Hindlimb muscle (tissue), 1 donor: ENCODE measurements around the gene SAMHD1. TPM values are rescaled to one million over a fixed set of nuclear protein-coding genes. Genes with fewer than 3 reads are reported as not detected.
"Not testable (repeated sequence)": the region's sequence is repeated elsewhere in the genome, so short reads cannot be mapped to it uniquely, and the experiment has no call there.

Experiments used
- DNase-seq: peaks from one replicate; pipeline ENCODE4 v3.0.0-alpha.2; 2013
- polyA plus RNA-seq: library from polyadenylated mRNA; unstranded; fragments of 120-200 nt; gene quantifications from one replicate; pipeline ENCODE4 v1.2.1, GENCODE V29; 2013; ENCODE audit not compliant: insufficient read length

Gene SAMHD1
- 22.2 TPM for polyA plus RNA-seq

DNA sequence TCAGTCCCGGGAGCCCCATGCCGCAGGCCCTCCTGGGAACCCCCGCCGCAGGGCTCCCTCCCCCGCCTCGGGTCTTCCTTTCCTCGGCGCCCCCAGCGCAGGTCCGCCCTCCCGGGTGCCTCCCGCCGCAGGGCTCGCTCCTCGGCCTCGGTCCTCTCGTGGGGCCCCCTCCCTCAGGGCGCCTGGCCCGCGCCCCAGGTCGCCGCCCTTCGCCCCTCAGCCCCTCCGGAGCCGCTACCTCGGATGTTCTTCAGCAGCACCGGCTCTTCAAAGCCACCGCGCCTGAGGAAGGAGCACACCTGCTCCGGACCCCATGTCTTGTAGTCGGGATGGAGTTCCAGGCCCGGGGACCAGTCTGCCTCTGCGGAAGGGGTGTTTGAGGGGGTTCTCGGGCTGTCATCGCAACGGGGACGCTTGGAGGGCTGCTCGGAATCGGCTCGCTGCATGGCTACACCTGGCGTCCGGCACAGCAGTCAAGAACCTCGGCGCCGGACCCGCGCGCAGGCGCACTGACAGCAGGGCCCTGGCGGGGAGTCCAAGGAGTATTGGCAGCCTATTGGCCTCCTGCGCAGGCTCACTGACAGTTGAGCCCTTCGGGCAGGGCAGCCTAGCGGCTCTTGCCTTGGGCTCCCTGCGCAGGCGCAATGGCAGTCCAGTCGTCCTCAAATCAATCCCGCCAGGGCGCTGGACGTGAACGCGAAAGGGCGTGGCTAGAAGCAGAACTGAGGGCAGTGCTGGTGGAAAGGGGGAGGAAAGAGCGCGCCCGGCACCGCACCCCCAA lies at the start of gene SAMHD1:
SAMHD1 (minus strand) TSS at position 511 of the 781 bp plus-strand sequence; CDS start at position 446, 65 bp downstream.
- DNase-seq, result peak; percentile 94

DNA sequence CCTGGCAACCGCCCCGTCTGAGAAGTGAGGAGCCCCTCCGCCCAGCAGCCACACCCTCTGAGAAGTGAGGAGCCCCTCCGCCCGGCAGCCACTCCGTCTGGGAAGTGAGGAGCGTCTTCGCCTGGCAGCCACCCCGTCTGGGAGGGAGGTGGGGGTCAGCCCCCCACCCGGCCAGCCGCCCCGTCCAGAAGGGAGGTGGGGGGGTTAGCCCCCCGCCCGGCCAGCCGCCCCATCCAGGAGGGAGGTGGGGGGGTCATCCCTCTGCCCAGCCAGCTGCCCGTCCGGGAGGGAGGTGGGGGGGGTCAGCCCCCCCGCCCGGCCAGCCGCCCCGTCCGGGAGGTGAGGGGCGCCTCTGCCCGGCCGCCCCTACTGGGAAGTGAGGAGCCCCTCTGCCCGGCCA lies 48.7 kb upstream of the SAMHD1 start:
- not testable (repeated sequence) for DNase-seq

DNA sequence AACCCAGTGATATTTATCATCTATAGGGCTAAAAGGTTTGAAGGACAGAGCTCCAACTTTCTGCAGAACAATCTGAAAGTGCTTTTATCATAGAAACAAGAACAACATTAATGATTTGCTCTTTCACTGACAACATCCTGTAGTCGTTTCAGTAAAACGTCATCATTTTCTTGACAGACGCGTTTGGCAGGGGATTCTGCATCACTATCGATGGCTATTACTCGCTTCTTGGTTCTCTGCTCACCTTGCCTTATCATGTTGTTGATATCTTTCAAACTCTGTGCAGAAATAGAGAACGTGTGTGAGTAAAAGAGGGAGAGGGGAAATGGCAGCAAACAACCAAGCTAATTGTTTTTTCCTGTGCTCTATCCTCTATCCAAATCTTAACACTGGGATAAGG lies 47.1 kb upstream of the SAMHD1 start:
- DNase-seq, result no peak

DNA sequence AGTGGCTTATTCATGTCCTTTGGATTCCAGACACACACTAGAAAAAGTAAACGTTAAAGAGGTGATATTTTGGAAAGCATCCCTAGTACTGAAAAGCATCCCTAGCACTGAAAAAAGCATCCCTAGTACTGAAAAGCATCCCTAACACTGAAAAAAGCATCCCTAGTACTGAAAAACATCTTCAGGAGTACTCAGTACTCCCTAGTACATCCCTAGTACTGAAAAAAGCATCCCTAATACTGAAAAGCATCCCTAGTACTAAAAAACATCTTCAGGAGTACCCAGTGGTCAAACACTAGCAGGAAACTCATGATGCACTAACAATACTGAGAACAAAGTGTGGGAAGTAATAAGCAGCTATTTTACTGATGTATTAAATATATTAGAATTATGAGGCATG lies 45.6 kb upstream of the SAMHD1 start:
- DNase-seq, result no peak

DNA sequence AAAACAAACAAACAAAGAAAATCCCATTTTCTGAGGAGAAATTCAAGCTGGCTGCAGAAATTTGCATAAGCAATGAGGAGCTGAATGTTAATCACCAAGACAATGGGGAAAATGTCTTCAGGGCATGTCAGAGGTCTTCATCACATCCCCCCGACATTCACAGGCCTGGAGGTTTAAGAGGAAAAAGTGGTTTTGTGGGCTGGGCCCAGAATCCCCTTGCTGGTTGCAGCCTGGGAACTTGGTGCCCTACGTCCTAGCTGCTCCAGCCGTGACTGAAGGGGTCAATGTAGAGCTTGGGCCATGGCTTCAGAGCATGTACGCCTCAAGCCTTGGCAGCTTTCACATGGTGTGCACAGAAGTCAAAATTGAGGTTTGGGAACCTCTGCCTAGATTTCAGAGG lies 42.7 kb upstream of the SAMHD1 start:
- not testable (repeated sequence) for DNase-seq

DNA sequence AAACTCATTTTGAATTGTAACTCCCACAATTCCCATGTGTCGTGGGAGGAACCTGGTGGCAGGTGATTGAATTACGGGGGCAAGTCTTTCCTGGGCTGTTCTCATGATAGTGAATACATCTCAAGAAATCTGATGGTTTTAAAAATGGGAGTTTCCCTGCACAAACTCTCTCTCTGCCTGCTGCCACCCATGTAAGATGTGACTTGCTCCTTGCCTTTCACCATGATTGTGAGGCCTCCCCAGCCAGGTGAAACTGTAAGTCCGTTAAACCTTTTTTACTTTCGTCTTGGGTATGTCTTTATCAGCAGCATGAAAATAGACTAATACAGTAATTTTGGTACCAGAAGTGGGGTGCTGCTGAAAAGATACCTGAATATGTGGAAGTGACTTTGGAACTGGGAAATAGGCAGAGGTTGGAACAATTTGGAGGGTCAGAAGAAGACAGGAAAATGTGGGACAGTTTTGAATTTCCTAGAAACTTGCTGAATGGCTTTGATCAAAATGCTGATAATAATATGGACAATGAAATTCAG lies 41.4 kb upstream of the SAMHD1 start:
- no peak for DNase-seq

DNA sequence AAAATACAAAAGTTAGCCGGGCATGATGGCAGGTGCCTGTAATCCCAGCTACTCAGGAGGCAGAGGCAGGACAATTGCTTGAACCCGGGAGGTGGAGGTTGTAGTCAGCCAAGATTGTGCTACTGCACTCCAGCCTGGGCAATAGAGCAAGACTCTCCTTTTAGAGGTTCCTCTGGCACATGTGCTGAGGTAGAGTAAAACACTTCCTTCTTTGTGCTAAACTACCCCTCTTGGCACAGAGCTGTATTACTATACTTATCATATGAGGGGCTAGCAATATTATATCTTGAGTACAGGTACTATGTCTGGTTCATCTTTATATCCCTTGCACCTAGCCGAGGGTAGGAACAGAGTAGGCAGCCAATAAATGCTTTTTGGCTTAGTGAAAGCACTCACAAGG lies 40.2 kb upstream of the SAMHD1 start:
- no peak for DNase-seq

DNA sequence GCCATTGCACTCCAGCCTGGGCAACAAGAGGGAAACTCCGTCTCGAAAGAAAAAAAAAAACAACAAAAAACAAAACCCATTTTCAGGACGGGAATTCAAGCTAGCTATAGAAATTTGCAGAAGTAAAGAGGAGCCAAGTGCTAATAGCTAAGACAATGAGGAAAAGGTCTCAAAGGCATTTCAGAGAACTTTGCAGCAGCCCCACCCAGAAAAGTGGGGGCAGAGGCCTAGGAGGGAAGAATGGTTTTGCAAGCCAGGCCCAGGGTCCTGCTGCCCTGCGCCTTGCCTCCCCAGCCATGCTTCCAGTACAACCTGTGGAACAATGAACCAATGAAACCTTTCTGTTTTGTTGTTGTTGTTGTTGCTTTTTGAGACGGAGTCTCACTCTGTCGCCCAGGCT lies 38.3 kb upstream of the SAMHD1 start:
- no peak for DNase-seq

DNA sequence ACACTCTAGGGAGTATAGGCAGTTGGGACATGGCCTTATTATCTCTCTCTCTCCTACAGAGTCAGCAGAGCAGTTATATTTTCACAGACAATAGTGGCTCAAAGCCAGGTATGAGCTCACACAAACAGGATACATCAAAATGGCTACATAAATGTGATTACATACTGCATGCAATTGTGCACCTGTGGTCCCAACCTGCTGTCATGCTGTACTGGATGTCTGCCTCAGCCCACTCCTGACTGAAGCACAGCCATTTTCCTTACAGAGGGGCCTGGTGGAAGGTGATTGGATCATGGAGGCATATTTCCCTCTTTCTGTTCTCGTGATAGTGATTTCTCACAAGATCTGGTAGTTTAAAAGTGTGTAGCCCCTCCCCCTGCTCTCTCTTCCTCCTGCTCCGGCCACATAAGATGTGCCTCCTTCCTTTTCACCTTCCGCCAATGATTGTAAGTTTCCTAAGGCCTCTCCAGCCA lies 37.0 kb upstream of the SAMHD1 start:
- no peak for DNase-seq

DNA sequence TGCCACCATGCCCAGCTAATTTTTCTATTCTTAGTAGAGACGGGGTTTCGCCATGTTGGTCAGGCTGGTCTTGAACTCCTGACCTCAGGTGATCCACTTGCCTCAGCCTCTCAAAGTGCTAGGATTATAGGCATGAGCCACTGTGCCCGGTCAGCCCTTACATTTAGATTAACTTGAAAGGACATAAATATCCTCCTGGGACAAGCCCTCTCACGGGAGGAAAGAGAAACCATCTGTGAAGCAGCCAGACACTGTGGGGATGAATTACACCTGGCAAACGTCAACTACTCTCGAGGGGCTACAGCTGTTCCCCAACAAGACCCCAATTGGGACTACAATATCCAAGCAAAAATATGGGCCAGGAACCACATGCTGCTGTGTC lies 32.7 kb upstream of the SAMHD1 start:
- DNase-seq, result no peak

DNA sequence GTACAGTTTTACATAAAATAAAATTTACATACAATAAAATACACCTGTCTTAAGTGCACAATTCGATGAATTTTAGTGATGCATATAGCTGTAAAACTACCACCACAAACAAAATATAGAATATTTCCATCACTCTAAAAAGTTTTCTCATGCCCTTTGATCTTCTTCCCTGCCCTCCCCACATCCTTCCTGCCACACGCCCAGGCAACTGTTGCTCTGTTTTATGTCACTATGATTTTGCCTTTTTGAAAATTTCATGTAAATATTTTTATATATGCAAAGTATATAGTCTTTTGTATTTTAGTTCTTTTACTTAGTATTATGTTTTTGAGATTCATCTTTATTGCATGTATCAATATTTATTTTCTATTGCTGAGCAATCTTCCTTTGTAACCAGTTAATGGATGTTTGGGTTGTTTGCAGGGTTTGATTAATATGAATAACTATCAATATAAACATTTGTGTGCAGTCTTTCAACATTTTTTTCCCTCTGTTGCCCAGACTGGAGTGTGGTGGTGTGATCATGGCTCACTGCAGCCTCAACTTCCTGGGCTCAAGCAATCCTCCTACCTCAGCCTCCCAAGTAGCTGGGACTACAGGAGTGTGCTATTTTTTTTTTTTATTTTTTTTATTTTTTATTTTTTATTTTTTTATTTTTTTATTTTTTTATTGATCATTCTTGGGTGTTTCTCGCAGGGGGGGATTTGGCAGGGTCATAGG lies 23.8 kb upstream of the SAMHD1 start:
- DNase-seq, result no peak

DNA sequence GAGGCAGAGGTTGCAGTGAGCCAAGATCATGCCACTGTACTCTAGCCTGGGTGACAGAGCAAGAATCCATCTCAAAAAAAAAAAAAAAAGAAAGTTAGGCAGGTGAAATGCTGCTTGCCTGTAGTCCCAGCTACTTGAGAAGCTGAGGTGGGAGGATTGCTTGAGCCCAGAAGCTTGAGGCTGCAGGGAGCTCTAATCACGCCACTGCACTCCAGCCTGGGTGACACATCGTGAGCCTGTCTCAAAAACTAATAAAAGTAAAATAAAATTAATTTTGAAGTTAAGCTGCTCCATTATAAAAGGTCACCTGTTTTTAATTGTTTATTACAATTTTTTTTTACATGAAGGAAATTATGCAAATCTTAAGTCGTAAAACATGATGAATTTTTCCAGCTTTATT lies 23.2 kb upstream of the SAMHD1 start:
- no peak for DNase-seq

DNA sequence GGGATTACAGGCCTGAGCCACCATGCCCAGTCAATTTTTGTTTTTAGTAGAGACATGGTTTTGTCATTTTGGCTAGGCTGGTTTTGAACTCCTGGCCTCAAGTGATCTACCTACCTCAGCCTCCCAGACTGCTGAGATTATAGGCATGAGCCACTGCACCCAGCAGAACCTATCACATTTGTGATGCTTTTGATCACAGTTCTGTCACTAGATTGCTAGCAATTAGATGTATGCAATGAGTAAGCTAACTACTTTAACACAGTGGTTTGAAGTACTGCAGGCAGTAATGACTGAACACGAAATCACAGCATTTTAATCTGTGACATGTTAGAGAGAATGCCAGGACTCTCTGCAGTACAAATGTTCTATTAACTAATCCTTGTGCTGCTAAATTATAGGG lies 19.6 kb upstream of the SAMHD1 start:
- no peak for DNase-seq

DNA sequence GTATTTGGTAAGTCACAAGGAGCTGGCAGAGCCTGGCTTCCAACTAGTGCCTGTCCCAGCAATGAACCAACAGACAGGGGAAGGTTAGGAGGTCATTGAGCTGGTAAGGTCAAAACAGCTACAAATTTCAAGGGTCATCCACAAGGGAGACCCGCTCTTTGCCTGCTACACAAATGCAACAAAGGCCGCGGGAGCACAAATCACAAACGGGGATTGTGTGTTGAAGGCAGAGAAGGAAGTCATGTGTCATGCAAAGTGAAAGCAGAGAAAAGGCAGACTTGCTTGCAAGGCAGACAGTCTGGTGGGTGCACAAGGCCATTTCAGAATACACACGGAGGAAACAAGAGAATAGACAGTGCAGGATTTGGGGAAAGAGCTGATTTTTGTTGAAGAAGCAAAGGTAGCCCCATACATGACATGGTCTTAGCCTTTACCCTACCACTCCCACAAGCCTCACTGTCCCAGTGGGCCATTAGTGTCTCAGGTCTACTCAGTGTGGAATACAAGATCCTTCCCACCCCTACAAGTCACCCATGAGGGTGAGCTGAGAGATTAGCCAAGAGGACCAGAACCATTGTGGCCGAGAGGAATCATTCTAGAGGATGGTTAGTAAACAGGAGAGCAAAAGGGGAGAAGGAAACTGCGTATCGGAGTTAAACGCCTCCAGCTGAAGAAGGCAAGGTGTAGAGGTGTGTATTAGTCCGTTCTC lies 18.1 kb upstream of the SAMHD1 start:
- DNase-seq, result no peak

DNA sequence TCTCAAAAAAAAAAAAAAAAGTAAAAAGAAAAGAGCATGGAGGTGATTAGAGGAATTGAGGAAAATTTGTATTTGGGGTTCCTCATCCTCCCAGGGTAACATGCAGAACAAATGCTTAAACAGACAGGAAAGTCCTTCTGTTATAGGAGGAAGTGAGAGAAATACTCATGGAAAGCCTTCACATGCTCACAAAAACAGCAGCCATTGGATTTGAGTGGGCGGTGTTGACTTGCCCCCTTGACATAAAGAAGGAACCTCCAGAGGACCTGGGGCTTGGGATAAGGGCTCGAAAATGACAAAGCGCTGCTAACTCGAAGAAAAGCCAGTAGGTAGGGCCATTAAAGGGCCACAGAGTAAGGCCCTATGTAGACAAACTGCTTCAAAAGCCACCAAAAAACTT lies 17.5 kb upstream of the SAMHD1 start:
- DNase-seq, result no peak

DNA sequence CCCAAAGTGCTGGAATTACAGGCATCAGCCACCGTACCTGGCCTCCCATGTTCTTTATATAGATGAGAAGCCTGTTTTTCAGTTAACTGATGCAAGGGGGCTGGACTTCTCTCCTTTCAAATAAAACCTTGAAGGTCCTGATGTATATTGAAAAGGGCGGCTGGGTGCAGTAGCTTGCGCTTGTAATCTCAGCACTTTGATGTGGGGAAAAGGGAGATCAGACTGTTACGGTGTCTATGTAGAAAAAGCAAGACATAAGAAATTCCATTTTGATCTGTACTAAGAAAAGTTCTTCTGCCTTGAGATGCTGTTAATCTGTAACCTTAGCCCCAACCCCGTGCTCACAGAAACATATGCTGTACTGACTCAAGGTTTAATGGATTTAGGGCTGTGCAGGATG lies 16.1 kb upstream of the SAMHD1 start:
- no peak for DNase-seq

DNA sequence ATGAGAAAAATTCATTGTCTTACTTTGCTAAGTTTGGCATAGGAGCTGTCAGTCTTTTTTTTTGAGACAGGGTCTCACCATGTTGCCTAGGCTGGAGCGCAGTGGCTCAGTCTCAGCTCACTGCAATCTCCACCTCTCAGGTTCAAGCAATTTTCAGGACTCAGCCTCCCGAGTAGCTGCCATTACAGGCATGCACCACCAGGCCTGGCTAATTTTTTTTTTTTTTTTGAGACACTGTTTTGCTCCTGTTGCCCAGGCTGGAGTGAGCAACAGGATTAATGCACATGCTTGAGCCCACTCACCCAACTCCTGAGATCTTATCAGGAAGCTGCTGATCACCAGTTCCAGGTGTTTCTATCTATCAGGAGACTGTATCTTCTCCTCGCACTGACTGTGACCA lies 15.5 kb upstream of the SAMHD1 start:
- DNase-seq, result not testable (repeated sequence)

DNA sequence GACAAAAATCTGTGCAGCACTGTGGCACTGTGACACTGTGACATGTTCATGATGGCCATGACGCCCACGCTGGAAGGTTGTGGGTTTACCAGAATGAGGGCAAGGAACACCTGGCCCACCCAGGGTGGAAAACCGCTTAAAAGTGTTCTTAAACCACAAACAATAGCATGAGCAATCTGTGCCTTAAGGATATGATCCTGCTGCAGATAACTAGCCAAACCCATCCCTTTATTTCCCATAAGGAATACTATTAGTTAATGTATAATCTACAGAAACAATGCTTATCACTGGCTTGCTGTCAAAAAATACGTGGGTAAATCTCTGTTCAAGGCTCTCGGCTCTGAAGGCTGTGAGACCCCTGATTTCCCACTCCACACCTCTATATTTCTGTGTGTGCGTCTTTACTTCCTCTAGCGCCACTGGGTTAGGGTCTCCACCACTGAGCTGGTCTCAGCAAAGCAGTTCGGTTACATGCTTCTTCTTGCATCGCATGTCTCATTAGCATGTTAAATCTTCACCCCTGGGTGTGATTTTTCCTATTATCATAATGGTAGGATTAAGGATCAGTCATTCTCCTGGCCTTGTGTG lies 10.9 kb upstream of the SAMHD1 start:
- DNase-seq, result not testable (repeated sequence)

DNA sequence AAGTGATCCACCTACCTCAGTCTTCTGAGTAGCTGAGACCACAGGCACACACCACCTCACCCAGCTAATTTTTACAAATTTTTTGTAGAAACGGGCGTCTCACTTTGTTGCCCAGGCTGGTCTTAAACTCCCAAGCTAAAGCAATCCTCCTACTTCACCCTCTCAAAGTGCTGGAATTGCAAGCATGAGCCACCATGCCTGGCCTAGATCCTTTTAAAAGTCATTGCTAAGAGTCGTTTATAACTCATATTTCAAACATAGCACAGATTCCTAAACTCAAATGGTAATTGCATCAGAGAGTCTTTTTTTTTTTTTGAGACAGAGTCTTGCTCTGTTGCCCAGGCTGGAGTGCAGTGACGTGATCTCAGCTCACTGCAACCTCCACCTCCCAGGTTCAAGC lies 7.7 kb upstream of the SAMHD1 start:
- no peak for DNase-seq

DNA sequence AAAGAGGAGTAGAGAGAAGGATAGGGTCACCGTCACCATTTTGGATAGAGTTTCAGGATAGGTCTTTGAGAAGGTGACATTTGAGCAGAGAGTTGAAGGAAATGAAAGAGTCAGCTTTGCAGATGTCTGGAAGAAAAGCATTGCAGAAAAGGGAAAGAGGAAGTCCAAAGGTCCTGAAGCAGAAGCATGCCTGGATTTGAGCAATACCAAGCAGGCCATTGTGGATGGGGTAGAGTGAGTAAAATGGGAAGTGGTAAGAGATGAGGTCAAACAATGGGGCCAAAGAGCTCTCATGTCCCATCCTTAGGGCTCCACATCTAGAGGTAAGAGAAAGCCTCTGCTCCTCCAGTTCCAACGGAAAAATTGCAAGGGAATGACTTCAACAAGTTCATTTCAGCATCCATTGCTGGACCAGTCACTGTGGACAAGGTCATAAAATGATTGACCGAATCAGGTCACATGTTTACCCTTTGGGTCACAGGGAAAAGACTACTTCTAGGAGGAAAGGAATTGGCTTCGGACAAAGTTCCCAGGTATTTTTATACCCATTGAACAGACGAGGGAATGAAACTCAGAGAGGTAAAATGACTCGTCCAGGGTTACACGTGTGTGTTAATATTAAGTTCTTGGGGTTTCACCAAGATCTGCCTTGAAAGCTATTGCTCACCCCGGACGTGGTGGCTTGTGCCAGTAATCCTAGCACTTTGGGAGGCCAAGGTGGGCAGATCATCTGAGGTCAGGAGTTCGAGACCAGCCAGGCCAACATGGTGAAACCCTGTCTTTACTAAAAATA lies 6.6 kb upstream of the SAMHD1 start:
- DNase-seq, result no peak

DNA sequence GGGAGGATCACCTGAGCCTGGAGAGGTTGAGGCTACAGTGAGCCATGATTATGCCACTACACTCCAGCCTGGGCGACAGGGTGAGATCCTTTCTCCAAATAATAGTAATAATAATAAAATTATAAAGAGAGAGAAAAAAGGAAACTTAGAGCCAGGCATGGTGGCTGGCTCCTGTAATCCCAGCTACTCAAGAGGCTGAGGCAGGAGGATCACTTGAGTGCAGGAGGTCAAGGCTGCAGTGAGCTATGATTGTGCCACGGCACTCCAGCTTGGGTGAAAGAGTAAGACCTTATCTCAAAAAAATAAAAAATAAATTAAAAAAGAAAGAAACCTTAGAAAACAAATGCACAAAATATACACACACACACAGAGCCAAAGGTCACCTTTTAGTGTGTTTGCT lies 5.2 kb upstream of the SAMHD1 start:
- DNase-seq, result no peak

DNA sequence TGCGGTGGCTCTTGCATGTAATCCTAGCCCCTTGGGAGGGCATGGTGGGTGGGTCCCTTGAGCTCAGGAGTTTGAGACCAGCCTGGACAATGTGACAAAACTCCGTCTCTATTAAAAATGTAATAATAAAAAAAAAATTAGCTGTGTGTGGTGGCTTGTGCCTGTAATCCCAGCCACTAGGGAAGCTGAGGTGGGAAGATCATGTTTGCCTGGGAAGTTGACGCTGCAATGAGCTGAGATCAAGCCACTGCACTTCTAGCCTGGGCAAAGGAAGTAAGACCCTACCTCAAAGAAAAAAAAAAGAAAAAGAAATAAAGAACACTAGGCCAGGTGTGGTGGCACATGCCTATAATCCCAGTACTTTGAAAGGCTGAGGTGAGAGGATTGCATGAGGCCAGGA lies 4.5 kb upstream of the SAMHD1 start:
- DNase-seq, result no peak
